Left ventricle myocardium inferior (tissue), 1 donor: ENCODE data around the gene MST1. TPM values are rescaled to one million over a fixed set of nuclear protein-coding genes. Genes with fewer than 3 reads are reported as not detected.
"Not testable (repeated sequence)": the region's sequence is repeated elsewhere in the genome, so short reads cannot be mapped to it uniquely, and the experiment has no call there.

ENCODE experiments used
- DNase-seq: peaks from one replicate; pipeline ENCODE4 v3.0.0-alpha.2; 2020
- H3K27ac ChIP-seq: fragments of 200-600 bp; replicated peaks from 2 replicates; pipeline ENCODE4 v1.8.0; 2021
- H3K27me3 ChIP-seq: fragments of 200-600 bp; 2 replicates; pipeline ENCODE4 v1.8.0; 2021; ENCODE audit warnings: low read depth
- H3K36me3 ChIP-seq: fragments of 200-600 bp; 2 replicates; pipeline ENCODE4 v1.8.0; 2021
- H3K4me1 ChIP-seq: fragments of 200-600 bp; 2 replicates; pipeline ENCODE4 v1.8.0; 2021
- H3K4me3 ChIP-seq: fragments of 200-600 bp; 2 replicates; pipeline ENCODE4 v1.8.0; 2021; ENCODE audit warnings: mild to moderate bottlenecking, moderate library complexity
- H3K9me3 ChIP-seq: fragments of 200-600 bp; replicated peaks from 2 replicates; pipeline ENCODE4 v1.8.0; 2021
- CTCF ChIP-seq: fragments of 200-600 bp; IDR thresholded peaks from 2 replicates; pipeline ENCODE4 v1.8.0; 2021; ENCODE audit warnings: antibody characterized with exemption, mild to moderate bottlenecking, borderline replicate concordance
- intact Hi-C: fragments of 100-400 bp; cut with micrococcal nuclease; formaldehyde crosslinking; loops from one replicate; pipeline ENCODE4 v1.11.0; 2022
- total RNA-seq: library from RNA; stranded (reverse); fragmentation: NEBNext Ultra II Directional; extraction: Animal tissue kit (Norgen Biotek cat#: 25700); gene quantifications from one replicate; pipeline ENCODE4 v1.2.1, GENCODE V29; 2021
- donor health status: DM: no; HTN: yes; CAD: no; lungs with severe emphysema.

Gene MST1
- total RNA-seq, 1 donor from 2014 or later, result 5.4 TPM

- Histone ChIP-seq H3K4me3 (no peak overlapping the region), H3K4me1 (peaks cover 26% of the 10 kb centered on the region), H3K27ac (no peak overlapping the region), H3K36me3 (peaks cover 77% of the 10 kb centered on the region), H3K9me3 (no peaks in the 10 kb centered on the region), H3K27me3 (no peaks in the 10 kb centered on the region)
- TF ChIP-seq CTCF, result no peak
- intact Hi-C loops, result no loop called here
- no peak for DNase-seq
Measured at GRCh38 chr3:49702672-49703071, 13.4 kb upstream of the MST1 start.

- H3K9me3 ChIP-seq, result no peaks in the 10 kb centered on the region
- peaks cover 31% of the 10 kb centered on the region for H3K4me1 ChIP-seq
- H3K27ac ChIP-seq, result no peak overlapping the region
- H3K27me3 ChIP-seq, result no peaks in the 10 kb centered on the region
- intact Hi-C loops, result no loop called here
- peak; percentile 46 for TF ChIP-seq CTCF
- peaks cover 77% of the 10 kb centered on the region for H3K36me3 ChIP-seq
- H3K4me3 ChIP-seq, result no peak overlapping the region
- DNase-seq, result no peak
Measured at GRCh38 chr3:49701388-49702077, 12.3 kb upstream of the MST1 start.

- intact Hi-C loops, result no loop called here
- H3K27me3 ChIP-seq, result no peaks in the 10 kb centered on the region
- DNase-seq, result no peak
- H3K4me1 ChIP-seq, result peaks cover 36% of the 10 kb centered on the region
- H3K27ac ChIP-seq, result no peak overlapping the region
- no peak overlapping the region for H3K4me3 ChIP-seq
- H3K36me3 ChIP-seq, result peaks cover 69% of the 10 kb centered on the region
- H3K9me3 ChIP-seq, result no peaks in the 10 kb centered on the region
- no peak for TF ChIP-seq CTCF
Measured at GRCh38 chr3:49700453-49701128, 11.3 kb upstream of the MST1 start.

- H3K36me3 ChIP-seq, result peaks cover 63% of the 10 kb centered on the region
- peaks cover 41% of the 10 kb centered on the region for H3K4me1 ChIP-seq
- no peaks in the 10 kb centered on the region for H3K27me3 ChIP-seq
- DNase-seq, result no peak
- H3K9me3 ChIP-seq, result no peaks in the 10 kb centered on the region
- intact Hi-C loops, result no loop called here
- H3K27ac ChIP-seq, result no peak overlapping the region
- no peak for TF ChIP-seq CTCF
- H3K4me3 ChIP-seq, result no peak overlapping the region
Measured at GRCh38 chr3:49700014-49700413, 10.7 kb upstream of the MST1 start.

- Histone ChIP-seq H3K36me3 (peaks cover 58% of the 10 kb centered on the region), H3K4me3 (no peak overlapping the region), H3K27me3 (no peaks in the 10 kb centered on the region), H3K9me3 (no peaks in the 10 kb centered on the region), H3K27ac (no peak overlapping the region), H3K4me1 (peaks cover 47% of the 10 kb centered on the region)
- TF ChIP-seq CTCF, result no peak
- intact Hi-C loops, result no loop called here
- no peak for DNase-seq
Measured at GRCh38 chr3:49699281-49699979, 10.2 kb upstream of the MST1 start.

- DNase-seq, result not testable (repeated sequence)
Measured at GRCh38 chr3:49695350-49696015, 6.2 kb upstream of the MST1 start.

GRCh38 chr3:49694409-49695070 lies 5.3 kb upstream of the MST1 start:
- H3K4me3 ChIP-seq, intact Hi-C loops: not testable (repeated sequence)
- H3K4me1 ChIP-seq, result peaks cover 60% of the 10 kb centered on the region

More at GRCh38 chr3:49695350-49696015, 6.2 kb upstream of the MST1 start:
- Histone ChIP-seq H3K27ac (peak overlapping the region; percentile 57), H3K36me3 (peaks cover 30% of the 10 kb centered on the region), H3K4me1 (peaks cover 59% of the 10 kb centered on the region)
- intact Hi-C loops, H3K27me3 ChIP-seq, H3K4me3 ChIP-seq, H3K9me3 ChIP-seq: not testable (repeated sequence)

More at GRCh38 chr3:49694409-49695070, 5.3 kb upstream of the MST1 start:
- Histone ChIP-seq H3K27ac (peak overlapping the region; percentile 57), H3K36me3 (peaks cover 20% of the 10 kb centered on the region)
- not testable (repeated sequence) for H3K9me3 ChIP-seq, H3K27me3 ChIP-seq, DNase-seq
